ENCODE data around the gene TSPAN5. TPM values are rescaled to one million over a fixed set of nuclear protein-coding genes. Genes with fewer than 3 reads are reported as not detected.

The TSPAN5 gene
- polyA plus RNA-seq, 1 donor from 2014 or later: 18.8 TPM

GRCh38 chr4:98687876-98688275, 29.5 kb upstream of the TSPAN5 start:
- H3K9me2 ChIP-seq (ENCODE audit: insufficient read depth, low read length): no peaks in the 10 kb centered on the region
- H2AFZ ChIP-seq (ENCODE audit: low read depth, low read length): no peak overlapping the region
- H3K9me3 ChIP-seq (ENCODE audit: low read length): no peaks in the 10 kb centered on the region
- no peaks in the 10 kb centered on the region for H4K20me1 ChIP-seq (ENCODE audit: insufficient read depth)
- no peak overlapping the region for H3K27ac ChIP-seq (ENCODE audit: low read length)
- no peaks in the 10 kb centered on the region for H3K36me3 ChIP-seq (ENCODE audit: insufficient read depth, low read length)
- H3K79me2 ChIP-seq (replicated peaks; ENCODE audit: insufficient read depth, low read length): no peaks in the 10 kb centered on the region
- TF ChIP-seq POLR2AphosphoS5 (IDR thresholded peaks at IDR 0.05) (no peak), RAD21 (conservative IDR thresholded peaks at IDR 0.05) (no peak), CTCF (IDR thresholded peaks at IDR 0.05; ENCODE audit: poor library complexity, severe bottlenecking) (no peak), SMC3 (conservative IDR thresholded peaks at IDR 0.05; ENCODE audit: poor library complexity) (no peak), EZH2 (IDR thresholded peaks at IDR 0.05; ENCODE audit: borderline replicate concordance, insufficient read depth, low read length, poor library complexity, severe bottlenecking) (no peak), REST (IDR thresholded peaks at IDR 0.05; ENCODE audit: borderline replicate concordance) (no peak), TAF1 (IDR thresholded peaks at IDR 0.05; ENCODE audit: low read depth) (no peak), MXI1 (conservative IDR thresholded peaks at IDR 0.05; ENCODE audit: poor library complexity, severe bottlenecking) (no peak), EP300 (conservative IDR thresholded peaks at IDR 0.05; ENCODE audit: poor library complexity, severe bottlenecking) (no peak)
- H3K27me3 ChIP-seq (ENCODE audit: insufficient read depth, low read depth, low read length): no peaks in the 10 kb centered on the region
- no peak overlapping the region for H3K4me2 ChIP-seq (ENCODE audit: low read length)
- no peak overlapping the region for H3K4me3 ChIP-seq (ENCODE audit: low read length)
- no peak overlapping the region for H3K9ac ChIP-seq (ENCODE audit: low read length)
- H3F3A ChIP-seq (ENCODE audit: insufficient read depth, low read length, poor library complexity, severe bottlenecking): no peaks in the 10 kb centered on the region

- Histone ChIP-seq H3K27me3 (ENCODE audit: insufficient read depth, low read depth, low read length) (no peaks in the 10 kb centered on the region), H3K4me3 (ENCODE audit: low read length) (no peak overlapping the region), H4K20me1 (ENCODE audit: insufficient read depth) (no peaks in the 10 kb centered on the region), H2AFZ (ENCODE audit: low read depth, low read length) (no peak overlapping the region), H3K79me2 (replicated peaks; ENCODE audit: insufficient read depth, low read length) (no peaks in the 10 kb centered on the region), H3K9me2 (ENCODE audit: insufficient read depth, low read length) (no peaks in the 10 kb centered on the region), H3K9me3 (ENCODE audit: low read length) (no peaks in the 10 kb centered on the region), H3K36me3 (ENCODE audit: insufficient read depth, low read length) (no peaks in the 10 kb centered on the region), H3K27ac (ENCODE audit: low read length) (no peak overlapping the region), H3K9ac (ENCODE audit: low read length) (no peak overlapping the region), H3F3A (ENCODE audit: insufficient read depth, low read length, poor library complexity, severe bottlenecking) (no peaks in the 10 kb centered on the region), H3K4me2 (ENCODE audit: low read length) (no peak overlapping the region)
- TF ChIP-seq REST (IDR thresholded peaks at IDR 0.05; ENCODE audit: borderline replicate concordance) (no peak), TAF1 (IDR thresholded peaks at IDR 0.05; ENCODE audit: low read depth) (no peak), EP300 (conservative IDR thresholded peaks at IDR 0.05; ENCODE audit: poor library complexity, severe bottlenecking) (no peak)
Measured at GRCh38 chr4:98686847-98687246, 28.4 kb upstream of the TSPAN5 start.

Measured in neural cell (in vitro differentiated cells).